A673 (cell line): Measurements from ENCODE around the gene ODC1. TPM values are rescaled to one million over a fixed set of nuclear protein-coding genes. Genes with fewer than 3 reads are reported as not detected.

Experiments used
- BruUV-seq: library from RNA; stranded (reverse); fragments of 400-500 nt; replicated peaks from 2 replicates; lab custom pipeline; 2021; lab: Mats Ljungman, UMichigan
- CTCF ChIA-PET: fragments of 300-600 bp; sonication (Branson Sonifier 250); formaldehyde crosslinking; loops from one replicate; lab custom pipeline; 2022; ENCODE audit warnings: antibody characterized with exemption; lab: Charles Lee
- POLR2A ChIA-PET: fragments of 300-600 bp; sonication (Branson Sonifier 250); formaldehyde crosslinking; loops from one replicate; lab custom pipeline; 2022; ENCODE audit warnings: antibody characterized with exemption; ENCODE audit not compliant: low non-redundant PET; lab: Charles Lee
- DNase-seq: peaks from one replicate; pipeline ENCODE4 v3.0.0-alpha.2; 2015; ENCODE audit warnings: low spot score
- H3K27ac ChIP-seq: fragments of 200-600 bp; sonication (generic); 2 replicates; pipeline ENCODE4 v1.5.1; 2016; ENCODE audit warnings: mixed run types, low read depth, mild to moderate bottlenecking, mixed read lengths, antibody characterized with exemption, low read length; ENCODE audit not compliant: poor library complexity, severe bottlenecking
- H3K27me3 ChIP-seq: fragments of 200-600 bp; sonication (generic); replicated peaks from 2 replicates; pipeline ENCODE4 v1.6.1; 2017; ENCODE audit warnings: mixed run types, low read depth, mild to moderate bottlenecking, mixed read lengths, antibody characterized with exemption, low read length; ENCODE audit not compliant: insufficient read depth, poor library complexity
- H3K36me3 ChIP-seq: fragments of 200-600 bp; sonication (generic); 2 replicates; pipeline ENCODE4 v1.6.1; 2016; ENCODE audit warnings: mixed run types, mild to moderate bottlenecking, mixed read lengths, antibody characterized with exemption, low read length; ENCODE audit not compliant: insufficient read depth, poor library complexity, severe bottlenecking
- H3K4me1 ChIP-seq: fragments of 200-600 bp; sonication (generic); 2 replicates; pipeline ENCODE4 v1.6.1; 2017; ENCODE audit warnings: mixed run types, mild to moderate bottlenecking, mixed read lengths, antibody characterized with exemption, low read length; ENCODE audit not compliant: insufficient read depth, poor library complexity, severe bottlenecking
- H3K4me3 ChIP-seq: fragments of 200-600 bp; sonication (generic); 2 replicates; pipeline ENCODE4 v1.5.1; 2016; ENCODE audit warnings: low read depth, mixed run types, mild to moderate bottlenecking, mixed read lengths, low read length; ENCODE audit not compliant: poor library complexity, severe bottlenecking
- H3K9me3 ChIP-seq: fragments of 200-600 bp; sonication (generic); 2 replicates; pipeline ENCODE4 v1.6.1; 2016; ENCODE audit warnings: mixed run types, low read depth, mild to moderate bottlenecking, mixed read lengths, antibody characterized with exemption, low read length; ENCODE audit not compliant: poor library complexity, severe bottlenecking
- EZH2 ChIP-seq: fragments of 200-600 bp; sonication (generic); IDR thresholded peaks from 2 replicates; pipeline ENCODE4 v1.6.1; 2017; ENCODE audit warnings: borderline replicate concordance, low read depth, mild to moderate bottlenecking, mixed read lengths, antibody characterized with exemption, low read length; ENCODE audit not compliant: poor library complexity, severe bottlenecking
- intact Hi-C: fragments of 100-400 bp; cut with micrococcal nuclease; formaldehyde crosslinking; loops from one replicate; pipeline ENCODE4 v1.10.0; 2022; ENCODE audit not compliant: unreplicated experiment
- total RNA-seq: library from RNA; stranded (reverse); gene quantifications from 2 replicates; pipeline ENCODE4 v1.2.3, GENCODE V29; 2021
- TF ChIP-seq, protein P1 (sequence below): fragments of 300-800, 200-600 bp; sonication (generic); conservative IDR thresholded peaks from 2 replicates; pipeline ENCODE4 v1.5.1; 2017; ENCODE audit warnings: low read depth, mild to moderate bottlenecking, antibody characterized with exemption, low read length, moderate library complexity, mixed read lengths

The ODC1 gene
- total RNA-seq, 1 experiment from 2014 or later = 269 TPM

DNA sequence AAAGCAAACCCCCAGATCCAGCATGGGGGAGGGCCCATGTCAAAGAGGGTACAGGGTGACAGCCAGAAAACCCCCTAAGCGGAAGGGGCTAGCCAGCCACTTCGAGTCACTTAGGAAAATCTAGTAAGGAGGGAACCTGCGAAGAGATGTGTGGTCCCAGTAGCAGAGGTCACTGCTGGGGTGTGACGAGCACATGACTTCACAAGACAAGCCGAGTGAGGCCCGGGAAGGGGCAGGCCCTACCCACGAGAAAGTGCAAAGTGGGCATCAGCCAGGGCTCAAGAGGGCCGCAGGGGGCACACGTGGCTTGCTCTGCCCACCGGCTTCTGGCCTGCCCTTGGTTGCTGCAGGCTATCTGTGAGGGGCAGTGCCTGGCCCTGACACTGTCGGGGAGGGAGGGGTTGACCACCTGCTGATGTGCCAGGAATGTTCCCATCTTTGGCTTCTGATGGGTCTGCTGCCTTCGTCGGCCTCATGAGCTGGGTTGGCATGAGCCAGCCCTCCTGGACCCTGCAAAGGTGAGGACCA lies 11.5 kb downstream of the ODC1 start:
- Histone ChIP-seq H3K9me3 (no peaks in the 10 kb centered on the region), H3K4me1 (no peaks in the 10 kb centered on the region), H3K36me3 (peaks cover 29% of the 10 kb centered on the region), H3K27ac (no peak overlapping the region), H3K27me3 (no peaks in the 10 kb centered on the region), H3K4me3 (no peak overlapping the region)
- no peak for DNase-seq
- ChIA-PET POLR2A (no interaction called here), CTCF (no interaction called here)
- BruUV-seq = no TSS peak
- TF ChIP-seq, protein P1, sequence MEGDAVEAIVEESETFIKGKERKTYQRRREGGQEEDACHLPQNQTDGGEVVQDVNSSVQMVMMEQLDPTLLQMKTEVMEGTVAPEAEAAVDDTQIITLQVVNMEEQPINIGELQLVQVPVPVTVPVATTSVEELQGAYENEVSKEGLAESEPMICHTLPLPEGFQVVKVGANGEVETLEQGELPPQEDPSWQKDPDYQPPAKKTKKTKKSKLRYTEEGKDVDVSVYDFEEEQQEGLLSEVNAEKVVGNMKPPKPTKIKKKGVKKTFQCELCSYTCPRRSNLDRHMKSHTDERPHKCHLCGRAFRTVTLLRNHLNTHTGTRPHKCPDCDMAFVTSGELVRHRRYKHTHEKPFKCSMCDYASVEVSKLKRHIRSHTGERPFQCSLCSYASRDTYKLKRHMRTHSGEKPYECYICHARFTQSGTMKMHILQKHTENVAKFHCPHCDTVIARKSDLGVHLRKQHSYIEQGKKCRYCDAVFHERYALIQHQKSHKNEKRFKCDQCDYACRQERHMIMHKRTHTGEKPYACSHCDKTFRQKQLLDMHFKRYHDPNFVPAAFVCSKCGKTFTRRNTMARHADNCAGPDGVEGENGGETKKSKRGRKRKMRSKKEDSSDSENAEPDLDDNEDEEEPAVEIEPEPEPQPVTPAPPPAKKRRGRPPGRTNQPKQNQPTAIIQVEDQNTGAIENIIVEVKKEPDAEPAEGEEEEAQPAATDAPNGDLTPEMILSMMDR = no peak
- TF ChIP-seq EZH2 = no peak
- intact Hi-C loops = no loop called here

DNA sequence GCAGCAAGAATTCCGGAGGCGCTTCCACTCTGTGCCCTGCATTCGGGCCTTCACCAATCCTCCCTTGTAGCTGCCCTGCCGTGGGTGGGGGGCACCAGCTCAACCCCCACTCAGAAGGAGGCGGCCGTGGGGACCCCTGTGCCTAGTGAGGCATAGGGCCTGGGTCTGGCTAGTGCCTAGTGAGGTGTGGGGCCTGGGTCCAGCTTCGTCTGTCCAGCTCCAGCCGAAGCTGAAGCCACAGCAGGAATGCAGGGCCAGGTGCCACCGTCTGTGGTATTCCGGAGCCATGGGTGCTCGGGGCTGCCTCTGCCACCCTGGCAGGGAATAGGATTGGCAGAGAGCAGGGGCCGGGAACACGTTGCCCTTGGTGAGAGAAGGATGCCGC lies 12.3 kb downstream of the ODC1 start:
- ChIA-PET POLR2A (interaction anchor here (0.6 kb wide), 1 partner anchor 452 kb away, joined by 4 read pairs; no protein-coding TSS in a partner anchor), CTCF (interaction anchor here (1.1 to 1.9 kb wide), 5 partner anchors 27 to 665 kb away, joined by 3 to 56 read pairs (median 14); no protein-coding TSS in a partner anchor)
- no TSS peak for BruUV-seq
- Histone ChIP-seq H3K4me3 (no peak overlapping the region), H3K9me3 (no peaks in the 10 kb centered on the region), H3K36me3 (peaks cover 21% of the 10 kb centered on the region), H3K4me1 (no peaks in the 10 kb centered on the region), H3K27ac (no peak overlapping the region), H3K27me3 (no peaks in the 10 kb centered on the region)
- TF ChIP-seq EZH2 = no peak
- TF ChIP-seq, protein P1 = no peak
- intact Hi-C loops = loop anchor here (1.0 kb wide), 2 partner anchors 312 to 364 kb away; no protein-coding TSS in a partner anchor
- DNase-seq = no peak

DNA sequence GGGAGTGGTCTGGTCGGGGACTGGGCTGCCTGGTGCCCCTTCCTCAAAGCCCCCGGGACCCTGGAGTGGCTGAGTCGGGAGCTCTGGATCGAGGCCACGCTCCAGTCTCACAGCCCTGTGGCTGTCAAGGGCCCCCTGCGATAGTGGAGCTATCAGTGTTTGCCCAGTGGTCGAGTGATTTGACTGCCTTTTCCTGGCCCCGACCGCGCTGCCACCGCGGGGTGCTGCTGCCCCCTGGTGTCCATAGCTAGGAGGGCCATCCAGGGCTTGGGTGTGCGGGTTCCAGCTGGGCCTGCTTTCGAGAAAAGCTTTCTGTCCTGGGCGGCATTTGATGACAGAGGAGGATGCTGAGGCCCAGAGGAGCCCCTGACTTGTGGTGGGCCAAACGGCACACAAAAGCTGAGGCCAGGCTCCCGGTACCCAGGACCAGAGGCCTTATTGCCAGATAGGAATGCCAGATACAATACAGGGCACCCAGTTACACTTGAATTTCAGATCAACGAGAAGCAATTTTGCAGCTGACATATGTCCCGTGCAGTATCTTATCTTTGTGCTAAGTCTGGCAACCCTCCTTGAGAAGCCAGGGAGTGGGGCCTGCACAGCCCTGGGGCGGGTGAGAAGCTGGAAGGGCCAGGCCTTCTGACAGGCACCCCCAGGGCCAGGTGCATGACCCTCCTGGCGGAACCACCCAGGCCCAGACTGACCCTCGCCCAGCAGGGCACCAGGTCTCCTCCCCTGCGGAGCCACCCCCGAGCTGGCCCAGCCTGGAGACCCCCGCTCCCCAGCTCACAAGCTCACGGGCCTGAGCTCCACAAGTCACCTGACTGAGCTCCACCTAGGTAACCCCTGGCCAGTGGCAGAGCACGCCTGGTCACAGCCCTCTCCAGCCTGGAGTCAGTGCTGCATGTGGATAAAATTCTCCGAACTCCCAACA lies 13.0 kb downstream of the ODC1 start:
- no peaks in the 10 kb centered on the region for H3K9me3 ChIP-seq
- H3K36me3 ChIP-seq = peaks cover 14% of the 10 kb centered on the region
- ChIA-PET CTCF (interaction anchor here (0.6 to 1.9 kb wide), 21 partner anchors 11 to 1044 kb away, joined by 3 to 56 read pairs (median 4); no protein-coding TSS in a partner anchor), POLR2A (interaction anchor here (0.6 kb wide), 1 partner anchor 451 kb away, joined by 4 read pairs; no protein-coding TSS in a partner anchor)
- H3K27me3 ChIP-seq = no peaks in the 10 kb centered on the region
- no peak overlapping the region for H3K4me3 ChIP-seq
- DNase-seq = peak; percentile 84
- no peaks in the 10 kb centered on the region for H3K4me1 ChIP-seq
- intact Hi-C loops = loop anchor here (1.0 kb wide), 2 partner anchors 311 to 363 kb away; no protein-coding TSS in a partner anchor
- TF ChIP-seq, protein P1 = peak; percentile 96
- TF ChIP-seq EZH2 = no peak
- H3K27ac ChIP-seq = no peak overlapping the region
- BruUV-seq = no TSS peak
